ENCODE measurements around the gene PPP1R2. TPM values are rescaled to one million over a fixed set of nuclear protein-coding genes. Genes with fewer than 3 reads are reported as not detected.

The PPP1R2 gene
- total and polyA plus RNA-seq, 2 of the 13 experiments (the other 11 are each of a cell fraction or from before 2014, with no cell fraction given): 36.5 to 86.5 TPM

GRCh38 chr3:195542698-195543499 lies at the start of gene PPP1R2 (continued):
- TF ChIP-seq ZBTB37 (CRISPR knock-in tag; IDR thresholded peaks at IDR 0.05) (no peak; the same call in 1 of the 2 replicates), SRF (IDR thresholded peaks at IDR 0.05; ENCODE audit: low read depth, low read length) (no peak), ARID5B (CRISPR knock-in tag; IDR thresholded peaks at IDR 0.05) (no peak), ZNF660 (CRISPR knock-in tag; IDR thresholded peaks at IDR 0.05; ENCODE audit: borderline replicate concordance, low read depth) (no peak), ZFY (CRISPR knock-in tag; IDR thresholded peaks at IDR 0.05) (peak; percentile 93), HOXA7 (CRISPR knock-in tag; IDR thresholded peaks at IDR 0.05) (no peak), PHF8 (CRISPR knock-in tag; IDR thresholded peaks at IDR 0.05) (peak; percentile 96), ZFX (CRISPR knock-in tag; IDR thresholded peaks at IDR 0.05; ENCODE audit: low read depth) (peak; percentile 90), ZNF841 (CRISPR knock-in tag; IDR thresholded peaks at IDR 0.05; ENCODE audit: borderline replicate concordance) (no peak), POLR2AphosphoS5 (IDR thresholded peaks at IDR 0.05; ENCODE audit: low read depth, low read length) (peak; percentile 95), DRAP1 (CRISPR knock-in tag; IDR thresholded peaks at IDR 0.05) (peak; percentile 99), ISX (CRISPR knock-in tag; conservative IDR thresholded peaks at IDR 0.05) (no peak), FOXJ3 (CRISPR knock-in tag; IDR thresholded peaks at IDR 0.05; ENCODE audit: borderline replicate concordance) (no peak), ZNF367 (CRISPR knock-in tag; IDR thresholded peaks at IDR 0.05; ENCODE audit: borderline replicate concordance) (0 out of 2 replicates have a peak, but pooled peaks have one; percentile 78), MIER3 (CRISPR knock-in tag; IDR thresholded peaks at IDR 0.05; ENCODE audit: borderline replicate concordance) (peak; percentile 59; the same call in 1 of the 2 replicates), SOX5 (CRISPR knock-in tag; IDR thresholded peaks at IDR 0.05; ENCODE audit: borderline replicate concordance) (no peak; the same call in 1 of the 2 replicates), ZNF704 (CRISPR knock-in tag; IDR thresholded peaks at IDR 0.05; ENCODE audit: borderline replicate concordance) (no peak), TARDBP (CRISPR knock-in tag; IDR thresholded peaks at IDR 0.05) (0 out of 2 replicates have a peak, but pooled peaks have one; percentile 28), ZBTB7B (CRISPR knock-in tag; IDR thresholded peaks at IDR 0.05) (no peak), ZNF20 (CRISPR knock-in tag; IDR thresholded peaks at IDR 0.05) (no peak), STAT5B (CRISPR knock-in tag; IDR thresholded peaks at IDR 0.05) (no peak), ZEB1 (IDR thresholded peaks at IDR 0.05; ENCODE audit: insufficient replicate concordance, low read depth) (no peak), ZNF546 (CRISPR knock-in tag; conservative IDR thresholded peaks at IDR 0.05) (0 out of 2 replicates have a peak, but pooled peaks have one; percentile 36), ZFP1 (CRISPR knock-in tag; IDR thresholded peaks at IDR 0.05) (no peak; the same call in 1 of the 2 replicates)
